ENCODE measurements around the gene CBFA2T2. TPM values are rescaled to one million over a fixed set of nuclear protein-coding genes. Genes with fewer than 3 reads are reported as not detected.

Gene CBFA2T2
- total RNA-seq, 1 donor from 2014 or later: 17.5 TPM

- H3K4me1 Mint-ChIP-seq (ENCODE audit: unreplicated experiment): peaks cover 17% of the 10 kb centered on the region
- peaks cover 8% of the 10 kb centered on the region for H3K36me3 Mint-ChIP-seq (ENCODE audit: low read depth, unreplicated experiment)
- no peak for DNase-seq (ENCODE audit: low spot score)
- H3K27ac Mint-ChIP-seq (ENCODE audit: unreplicated experiment): no peak overlapping the region
- H3K4me3 Mint-ChIP-seq (ENCODE audit: unreplicated experiment): peak overlapping the region; percentile 81
- no peak for TF ChIP-seq CTCF (IDR thresholded peaks at IDR 0.05; ENCODE audit: unreplicated experiment)
- H3K27me3 Mint-ChIP-seq (ENCODE audit: unreplicated experiment): no peaks in the 10 kb centered on the region
- peaks cover 4% of the 10 kb centered on the region for H3K9me3 Mint-ChIP-seq (ENCODE audit: unreplicated experiment)
These were observed 47.7 kb downstream of the CBFA2T2 start for GRCh38 chr20:33537608-33538007.

- Mint-ChIP-seq H3K4me1 (ENCODE audit: unreplicated experiment) (peaks cover 13% of the 10 kb centered on the region), H3K9me3 (ENCODE audit: unreplicated experiment) (peaks cover 4% of the 10 kb centered on the region), H3K27me3 (ENCODE audit: unreplicated experiment) (no peaks in the 10 kb centered on the region), H3K27ac (ENCODE audit: unreplicated experiment) (peak overlapping the region; percentile 64), H3K36me3 (ENCODE audit: low read depth, unreplicated experiment) (peaks cover 8% of the 10 kb centered on the region), H3K4me3 (ENCODE audit: unreplicated experiment) (no peak overlapping the region)
- no peak for TF ChIP-seq CTCF (IDR thresholded peaks at IDR 0.05; ENCODE audit: unreplicated experiment)
- no peak for DNase-seq (ENCODE audit: low spot score)
These were observed 49.2 kb downstream of the CBFA2T2 start for GRCh38 chr20:33539129-33539528.

GRCh38 chr20:33540427-33540826 is 50.5 kb downstream of the CBFA2T2 start:
- no peak overlapping the region for H3K27ac Mint-ChIP-seq (ENCODE audit: unreplicated experiment)
- peaks cover 13% of the 10 kb centered on the region for H3K4me1 Mint-ChIP-seq (ENCODE audit: unreplicated experiment)
- peaks cover 8% of the 10 kb centered on the region for H3K36me3 Mint-ChIP-seq (ENCODE audit: low read depth, unreplicated experiment)
- no peak for DNase-seq (ENCODE audit: low spot score)
- no peak overlapping the region for H3K4me3 Mint-ChIP-seq (ENCODE audit: unreplicated experiment)
- no peak for TF ChIP-seq CTCF (IDR thresholded peaks at IDR 0.05; ENCODE audit: unreplicated experiment)
- peaks cover 4% of the 10 kb centered on the region for H3K9me3 Mint-ChIP-seq (ENCODE audit: unreplicated experiment)
- H3K27me3 Mint-ChIP-seq (ENCODE audit: unreplicated experiment): no peaks in the 10 kb centered on the region

- H3K4me3 Mint-ChIP-seq (ENCODE audit: unreplicated experiment): no peak overlapping the region
- H3K9me3 Mint-ChIP-seq (ENCODE audit: unreplicated experiment): peaks cover 4% of the 10 kb centered on the region
- no peak overlapping the region for H3K27ac Mint-ChIP-seq (ENCODE audit: unreplicated experiment)
- peaks cover 13% of the 10 kb centered on the region for H3K4me1 Mint-ChIP-seq (ENCODE audit: unreplicated experiment)
- peaks cover 8% of the 10 kb centered on the region for H3K36me3 Mint-ChIP-seq (ENCODE audit: low read depth, unreplicated experiment)
- H3K27me3 Mint-ChIP-seq (ENCODE audit: unreplicated experiment): no peaks in the 10 kb centered on the region
- DNase-seq (ENCODE audit: low spot score): no peak
- no peak for TF ChIP-seq CTCF (IDR thresholded peaks at IDR 0.05; ENCODE audit: unreplicated experiment)
These were observed 51.2 kb downstream of the CBFA2T2 start for GRCh38 chr20:33541074-33541473.

GRCh38 chr20:33541797-33542196 is 51.9 kb downstream of the CBFA2T2 start:
- TF ChIP-seq CTCF (IDR thresholded peaks at IDR 0.05; ENCODE audit: unreplicated experiment): no peak
- Mint-ChIP-seq H3K27me3 (ENCODE audit: unreplicated experiment) (no peaks in the 10 kb centered on the region), H3K4me1 (ENCODE audit: unreplicated experiment) (peaks cover 13% of the 10 kb centered on the region), H3K36me3 (ENCODE audit: low read depth, unreplicated experiment) (peaks cover 8% of the 10 kb centered on the region), H3K27ac (ENCODE audit: unreplicated experiment) (no peak overlapping the region), H3K9me3 (ENCODE audit: unreplicated experiment) (peaks cover 4% of the 10 kb centered on the region), H3K4me3 (ENCODE audit: unreplicated experiment) (no peak overlapping the region)
- no peak for DNase-seq (ENCODE audit: low spot score)

Measured in endothelial cell (in vitro differentiated cells).